K562 (cell line): ENCODE results near the gene SNIP1. TPM values are rescaled to one million over a fixed set of nuclear protein-coding genes. Genes with fewer than 3 reads are reported as not detected.
"Not testable (repeated sequence)": the region's sequence is repeated elsewhere in the genome, so short reads cannot be mapped to it uniquely, and the experiment has no call there.

ENCODE experiments used
- ATAC-seq: fragments of 200-7000 bp; cut with Tn5 transposase; 3 replicates; pipeline ENCODE4 v1.9.1; 2020; ENCODE audit warnings: moderate library complexity
- BruUV-seq: library from RNA; stranded (reverse); fragments of 400-500 nt; replicated peaks from 2 replicates; lab custom pipeline; 2021; lab: Mats Ljungman, UMichigan
- CTCF ChIA-PET: fragments of 300-600 bp; formaldehyde crosslinking; extraction: SDS; loops from one replicate; lab custom pipeline; 2021; ENCODE audit warnings: low intra/inter-chr PET ratio; lab: Yijun Ruan, JAX
- POLR2A ChIA-PET: fragments of 300-600, 350-650 bp; sonication (Branson Sonifier 250); formaldehyde crosslinking; extraction: SDS; loops from one replicate; lab custom pipeline; 2021; ENCODE audit warnings: antibody characterized with exemption, inconsistent platforms; lab: Yijun Ruan, JAX
- DNase-seq, 4 experiments: peaks; one replicate each; pipeline versions ENCODE4 v3.0.0 to v3.0.0-alpha.2; 2011 to 2018; ENCODE audit warnings: low spot score in 3 of 4, mixed read lengths in 3 of 4; ENCODE audit errors: extremely low read depth in 1 of 4
- FAIRE-seq: peaks from 2 replicates; lab custom pipeline; 2011; peaks lifted over from hg19 to GRCh38; lab: Jason Lieb, UNC
- H2AFZ ChIP-seq: 2 replicates; pipeline ENCODE4 v1.6.0; 2011; ENCODE audit warnings: low read depth, low read length, control low read depth, inconsistent platforms
- H3K27ac ChIP-seq: fragments of 200-600 bp; 3 replicates; pipeline ENCODE4 v1.8.0; 2011; ENCODE audit warnings: low read depth, mild to moderate bottlenecking, control low read depth, inconsistent platforms, low read length, moderate library complexity, mixed read lengths; ENCODE audit errors: extremely low read depth
- H3K27me3 ChIP-seq, 2 experiments: fragments of 300-600 bp in 1 of 2; 2 replicates in 1 of 2; 3 replicates in 1 of 2; pipeline versions ENCODE4 v1.6.0 to v1.8.0; 2011; ENCODE audit warnings: inconsistent platforms in 2 of 2, low read length in 2 of 2, mild to moderate bottlenecking in 1 of 2, mixed read lengths in 1 of 2, moderate library complexity in 1 of 2; ENCODE audit not compliant: control insufficient read depth in 2 of 2, insufficient read depth in 2 of 2
- H3K36me3 ChIP-seq: fragments of 300-600 bp; 3 replicates; pipeline ENCODE4 v1.8.0; 2011; ENCODE audit warnings: mild to moderate bottlenecking, low read length, inconsistent platforms; ENCODE audit not compliant: control insufficient read depth, insufficient read depth
- H3K4me1 ChIP-seq, 2 experiments: fragments of 200-600 bp in 1 of 2; replicated peaks in 1 of 2; 2 replicates in 1 of 2; 3 replicates in 1 of 2; pipeline versions ENCODE4 v1.5.1 to v1.8.0; 2011; ENCODE audit warnings: inconsistent platforms in 2 of 2, low read length in 2 of 2, mild to moderate bottlenecking in 1 of 2, mixed read lengths in 1 of 2, moderate library complexity in 1 of 2; ENCODE audit not compliant: control insufficient read depth in 2 of 2, insufficient read depth in 2 of 2
- H3K4me2 ChIP-seq: 2 replicates; pipeline ENCODE4 v1.6.1; 2011; ENCODE audit warnings: low read length, control low read depth, inconsistent platforms, mixed read lengths; ENCODE audit not compliant: insufficient read depth
- H3K4me3 ChIP-seq: fragments of 200-600 bp; sonication (generic), shearing (Covaris generic); 2 replicates; pipeline ENCODE4 v1.5.1; 2016; ENCODE audit warnings: control low read depth, inconsistent platforms
- H3K79me2 ChIP-seq: fragments of 200-600 bp; 3 replicates; pipeline ENCODE4 v1.8.0; 2011; ENCODE audit warnings: low read length, inconsistent platforms; ENCODE audit not compliant: control insufficient read depth, insufficient read depth
- H3K9ac ChIP-seq, 2 experiments: 2 replicates each; pipeline versions ENCODE4 v1.6.0 to v1.6.1; 2011; ENCODE audit warnings: low read depth in 2 of 2, low read length in 2 of 2, control low read depth in 1 of 2, inconsistent platforms in 1 of 2, mild to moderate bottlenecking in 1 of 2, mixed read lengths in 1 of 2; ENCODE audit not compliant: insufficient read depth in 1 of 2
- H3K9me1 ChIP-seq: one replicate; pipeline ENCODE4 v1.6.0; 2011; ENCODE audit warnings: inconsistent platforms, mild to moderate bottlenecking, low read length, moderate library complexity; ENCODE audit not compliant: control insufficient read depth, insufficient read depth
- H3K9me3 ChIP-seq: replicated peaks from 2 replicates; pipeline ENCODE4 v1.5.1; 2011; ENCODE audit warnings: low read depth, low read length, inconsistent platforms; ENCODE audit not compliant: control insufficient read depth, insufficient read depth
- H4K20me1 ChIP-seq: replicated peaks from 2 replicates; pipeline ENCODE4 v1.6.1; 2011; ENCODE audit warnings: low read length, inconsistent platforms, mixed read lengths; ENCODE audit not compliant: control insufficient read depth, insufficient read depth
- CBFA2T2 ChIP-seq: fragments of 450-650 bp; conservative IDR thresholded peaks from 2 replicates; pipeline ENCODE4 v1.6.1; 2017; ENCODE audit warnings: mild to moderate bottlenecking
- CBFA2T3 ChIP-seq: fragments of 450-650 bp; IDR thresholded peaks from 2 replicates; pipeline ENCODE4 v1.6.1; 2017
- KDM1A ChIP-seq, 2 experiments: fragments of 450-650 bp; IDR thresholded peaks; 2 replicates each; pipeline ENCODE4 v1.6.1; 2016; ENCODE audit warnings: mild to moderate bottlenecking in 2 of 2
- LARP7 ChIP-seq: fragments of 450-650 bp; IDR thresholded peaks from 2 replicates; pipeline ENCODE4 v1.6.1; 2016
- MEIS2 ChIP-seq: fragments of 450-650 bp; IDR thresholded peaks from 2 replicates; pipeline ENCODE4 v1.6.1; 2014; ENCODE audit warnings: mild to moderate bottlenecking; ENCODE audit not compliant: partially characterized antibody
- NRF1 ChIP-seq, 2 experiments: fragments of 450-650 bp; IDR thresholded peaks in 1 of 2; conservative IDR thresholded peaks in 1 of 2; 2 replicates each; pipeline ENCODE4 v1.6.1; 2014; ENCODE audit warnings: mild to moderate bottlenecking in 2 of 2
- NUFIP1 ChIP-seq: fragments of 450-650 bp; IDR thresholded peaks from 2 replicates; pipeline ENCODE4 v1.6.1; 2018; ENCODE audit not compliant: partially characterized antibody
- POLR2G ChIP-seq: fragments of 200-400 bp; formaldehyde crosslinking; IDR thresholded peaks from 2 replicates; pipeline ENCODE4 v1.6.1; 2017; ENCODE audit warnings: low read depth, mild to moderate bottlenecking, antibody characterized with exemption, low read length, moderate library complexity
- RHOXF2B ChIP-seq: fragments of 250-450 bp; sonication (Bioruptor Pico); conservative IDR thresholded peaks from 2 replicates; pipeline ENCODE4 v1.5.1; 2021
- STAT5B ChIP-seq: fragments of 250-450 bp; sonication (Bioruptor Pico); IDR thresholded peaks from 2 replicates; pipeline ENCODE4 v1.8.0; 2021; ENCODE audit warnings: mild to moderate bottlenecking, inconsistent platforms
- TAF1 ChIP-seq: IDR thresholded peaks from 2 replicates; pipeline ENCODE4 v1.6.1; 2011; ENCODE audit warnings: mild to moderate bottlenecking, low read length, moderate library complexity; ENCODE audit not compliant: insufficient read depth, control insufficient read depth, severe bottlenecking; ENCODE audit errors: extremely low read depth
- U2AF1 ChIP-seq: fragments of 200-400 bp; formaldehyde crosslinking; optimal IDR thresholded peaks from 2 replicates; pipeline ENCODE3; 2017; ENCODE audit warnings: mild to moderate bottlenecking, low read depth, low read length, moderate library complexity
- ZNF146 ChIP-seq: IDR thresholded peaks from one replicate; pipeline ENCODE4 v1.6.1; 2018; ENCODE audit warnings: missing compliant biosample characterization; ENCODE audit not compliant: unreplicated experiment
- ZNF253 ChIP-seq: fragments of 250-450 bp; sonication (Bioruptor Pico); conservative IDR thresholded peaks from 2 replicates; pipeline ENCODE4 v1.6.1; 2021; ENCODE audit warnings: mild to moderate bottlenecking
- ZNF395 ChIP-seq: fragments of 200-800 bp; sonication (Bioruptor generic); IDR thresholded peaks from 2 replicates; pipeline ENCODE4 v1.6.1; 2017; ENCODE audit warnings: missing genetic modification characterization, missing compliant biosample characterization
- ZNF695 ChIP-seq: fragments of 450-650 bp; formaldehyde crosslinking; IDR thresholded peaks from 2 replicates; pipeline ENCODE4 v1.4.0; 2020; ENCODE audit warnings: mild to moderate bottlenecking, moderate library complexity
- ZNF699 ChIP-seq: fragments of 250-450 bp; sonication (Bioruptor Pico); IDR thresholded peaks from 2 replicates; pipeline ENCODE4 v1.8.0; 2021; ENCODE audit warnings: mild to moderate bottlenecking, moderate library complexity; ENCODE audit not compliant: insufficient replicate concordance
- WGBS: fragments of 100-300 bp; shearing (Covaris generic); methylation state at CpG from one replicate; pipeline ENCODE4 v1.1.6; 2016; ENCODE audit warnings: low coverage, mixed read lengths; ENCODE audit not compliant: insufficient coverage; ENCODE audit errors: missing lambda C conversion rate; 5-methylcytosine and 5-hydroxymethylcytosine counted together
- in situ Hi-C: fragments of 300-500 bp; cut with MboI; formaldehyde crosslinking; loops from 4 replicates; pipeline ENCODE4 v1.15.0; 2018; ENCODE audit warnings: inconsistent platforms, mixed read lengths
- intact Hi-C: fragments of 100-400 bp; cut with micrococcal nuclease; formaldehyde crosslinking; loops from 2 replicates; pipeline ENCODE4 v1.14.2; 2022
- polyA plus RNA-seq, 8 experiments: library from polyadenylated mRNA; depleted of rRNA in 4 of 8; stranded (reverse) in 5 of 8; unstranded in 3 of 8; fragments of >200 nt; fragmentation: Nextera tagmentation in 2 of 8; fragmentation: Illumina TruSeq in 1 of 8; extraction: Ambion mirVana in 2 of 8; extraction: Trizol in 1 of 8; gene quantifications; 2 replicates each; pipeline versions ENCODE4 v1.2.1 to v1.2.3, GENCODE V29; 2011 to 2014; ENCODE audit warnings: inconsistent platforms in 1 of 8, missing spikeins in 1 of 8
- total RNA-seq, 7 experiments: library from RNA; depleted of rRNA in 6 of 7; stranded (reverse); fragments of >200 nt in 6 of 7; fragmentation: Illumina TruSeq in 2 of 7; extraction: Trizol in 2 of 7; gene quantifications; 2 replicates each; pipeline versions ENCODE4 v1.2.1 to v1.2.3, GENCODE V29; 2011 to 2021; ENCODE audit warnings: low replicate concordance in 1 of 7

Gene SNIP1
- total and polyA plus RNA-seq, 9 of the 15 experiments (the other 6 are each of a cell fraction or from before 2014, with no cell fraction given), result 2.9 to 25.9 (median 14.6) TPM

GRCh38 chr1:37529888-37530287 is 24.2 kb downstream of the SNIP1 start:
- intact Hi-C loops, BruUV-seq, H3K79me2 ChIP-seq, FAIRE-seq, H2AFZ ChIP-seq, in situ Hi-C loops, H4K20me1 ChIP-seq, H3K9me3 ChIP-seq, ATAC-seq, H3K9ac ChIP-seq, H3K27me3 ChIP-seq, CTCF ChIA-PET, H3K27ac ChIP-seq, H3K4me1 ChIP-seq, H3K4me3 ChIP-seq, H3K9me1 ChIP-seq, H3K36me3 ChIP-seq, H3K4me2 ChIP-seq: not testable (repeated sequence)
- WGBS, result 0% methylated on average over 1 of the region's 1 CpG
- TF ChIP-seq MEIS2 (peak; percentile 31), KDM1A (IDR thresholded peaks at IDR 0.05) (0 out of 4 replicates have a peak, but pooled peaks of 1 of the 2 experiments have one; percentile 10), CBFA2T3 (peak; percentile 34; the same call in 1 of the 2 replicates)
- POLR2A ChIA-PET, result interaction anchor here (0.6 to 0.7 kb wide), 3 partner anchors 51 to 445 kb away, joined by 3 to 5 read pairs (median 3); no protein-coding TSS in a partner anchor
- peak in 1 of 4 experiments; percentile 14 for DNase-seq

DNA sequence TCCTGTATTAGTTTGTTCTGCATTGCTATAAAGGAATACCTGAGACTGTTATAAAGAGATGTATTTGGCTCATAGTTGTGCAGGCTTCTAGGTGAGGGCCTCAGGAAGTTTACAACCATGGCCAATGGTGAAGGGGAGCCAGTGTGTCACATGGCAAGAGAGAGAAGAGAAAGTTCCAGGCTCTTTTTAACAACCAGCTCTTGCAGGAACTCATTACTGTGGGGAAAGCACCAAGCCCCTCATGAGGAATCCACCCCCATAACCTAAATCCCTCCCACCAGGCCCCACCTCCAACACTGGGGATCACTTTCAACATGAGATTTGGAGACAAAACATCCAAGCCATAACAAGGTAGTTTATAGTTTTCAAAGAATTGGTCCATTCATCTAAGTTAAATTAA is 34.5 kb downstream of the SNIP1 start:
- Histone ChIP-seq H4K20me1 (no peaks in the 10 kb centered on the region), H3K27me3 (no peaks in the 10 kb centered on the region), H2AFZ (peak overlapping the region; percentile 35; the same call in 1 of the 2 replicates), H3K9ac (no peak overlapping the region), H3K79me2 (peaks cover 5% of the 10 kb centered on the region; the same call in 1 of the 3 replicates), H3K4me2 (peak overlapping the region; percentile 7; the same call in 1 of the 2 replicates), H3K27ac (no peak overlapping the region), H3K4me1 (peaks cover 5 to 9% of the 10 kb centered on the region in 2 experiments; a peak in 4 of 5 replicates), H3K4me3 (peak overlapping the region; percentile 13; the same call in 1 of the 2 replicates), H3K9me1 (no peaks in the 10 kb centered on the region), H3K9me3 (no peaks in the 10 kb centered on the region), H3K36me3 (no peaks in the 10 kb centered on the region)
- no peak for DNase-seq
- no TSS peak for BruUV-seq
- ATAC-seq, result no peak
- POLR2A ChIA-PET, result interaction anchor here (0.6 kb wide), 1 partner anchor 1120 kb away, joined by 3 read pairs; no protein-coding TSS in a partner anchor
- intact Hi-C loops (no loop called here), in situ Hi-C loops (no loop called here)
- CTCF ChIA-PET, result no interaction called here
- no peak for FAIRE-seq
- no peak for TF ChIP-seq ZNF395
- no peak for TF ChIP-seq NUFIP1
- TF ChIP-seq ZNF695 (CRISPR knock-in tag), result no peak
- TF ChIP-seq ZNF699 (CRISPR knock-in tag), result no peak
- no peak for TF ChIP-seq TAF1
- TF ChIP-seq LARP7, result no peak
- no peak for TF ChIP-seq STAT5B (CRISPR knock-in tag)
- no peak for TF ChIP-seq U2AF1
- no peak for TF ChIP-seq NRF1 (conservative IDR thresholded peaks at IDR 0.05 in 1 of 2, IDR thresholded peaks at IDR 0.05 in 1 of 2)
- TF ChIP-seq RHOXF2B (CRISPR knock-in tag), result no peak
- TF ChIP-seq POLR2G, result no peak
- no peak for TF ChIP-seq ZNF253 (CRISPR knock-in tag)
- TF ChIP-seq CBFA2T2, result no peak
- TF ChIP-seq ZNF146 (CRISPR knock-in tag), result no peak
